Cardiac fibroblast (primary cell): ENCODE data around the gene FIS1.
"Not testable (repeated sequence)": the region's sequence is repeated elsewhere in the genome, so short reads cannot be mapped to it uniquely, and the experiment has no call there.

ENCODE experiments used
- DNase-seq, 2 donors: peaks; one replicate each; pipeline versions ENCODE4 v3.0.0 to v3.0.0-alpha.2; 2010; ENCODE audit warnings: low read depth in 2 of 2
- H3K4me3 ChIP-seq, 2 donors: replicated peaks in 1 of 2; 1 replicate in 1 of 2; 2 replicates in 1 of 2; pipeline ENCODE4 v1.5.1; 2011; ENCODE audit warnings: low read depth in 2 of 2, low read length in 2 of 2, mild to moderate bottlenecking in 2 of 2, moderate library complexity in 1 of 2
- CTCF ChIP-seq: IDR thresholded peaks from one replicate; pipeline ENCODE4 v1.5.1; 2011; ENCODE audit warnings: low read depth, mild to moderate bottlenecking, low read length, inconsistent platforms

Gene FIS1

GRCh38 chr7:101202603-101202918 lies 42.3 kb downstream of the FIS1 start:
- no peak overlapping the region for H3K4me3 ChIP-seq
- DNase-seq = no peak
- TF ChIP-seq CTCF = no peak

GRCh38 chr7:101201695-101202602 lies 42.9 kb downstream of the FIS1 start:
- no peak for TF ChIP-seq CTCF
- H3K4me3 ChIP-seq = no peak overlapping the region

GRCh38 chr7:101200862-101201599 lies 43.9 kb downstream of the FIS1 start, which contains the start of gene MOGAT3:
Gene MOGAT3 (minus strand): TSS chr7:101201036. CDS start chr7:101200854, 182 bp downstream.
- H3K4me3 ChIP-seq = no peak within 1 kb of the TSS
- TF ChIP-seq CTCF = no peak
- DNase-seq = no peak

More at GRCh38 chr7:101201695-101202602, 42.9 kb downstream of the FIS1 start:
- DNase-seq = no peak

GRCh38 chr7:101200504-101200861 lies 44.4 kb downstream of the FIS1 start:
- no peak for TF ChIP-seq CTCF
- DNase-seq = no peak
- no peak overlapping the region for H3K4me3 ChIP-seq

GRCh38 chr7:101199522-101199921 lies 45.4 kb downstream of the FIS1 start:
- DNase-seq, H3K4me3 ChIP-seq: not testable (repeated sequence)

DNA sequence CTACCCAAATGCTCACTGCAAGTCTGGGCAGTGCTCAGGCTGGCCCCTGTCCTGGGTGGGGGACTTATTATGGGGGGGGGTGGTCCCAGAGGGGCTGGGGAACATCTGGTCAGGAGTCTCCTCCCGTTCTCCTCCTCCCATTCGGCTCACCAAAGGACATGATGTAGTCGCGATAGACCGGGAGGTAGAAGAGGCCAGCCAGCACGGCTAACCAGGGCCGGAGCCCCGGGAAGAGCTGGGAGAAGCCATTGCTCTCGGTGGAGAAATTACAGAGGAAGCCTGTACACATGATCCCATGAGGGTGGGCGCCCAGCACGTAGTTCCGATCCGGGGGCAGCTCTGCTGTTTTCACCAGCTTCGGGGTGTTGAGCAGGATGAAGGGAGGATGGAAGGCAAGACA lies 46.4 kb downstream of the FIS1 start:
- no peak for DNase-seq
- no peak for TF ChIP-seq CTCF

DNA sequence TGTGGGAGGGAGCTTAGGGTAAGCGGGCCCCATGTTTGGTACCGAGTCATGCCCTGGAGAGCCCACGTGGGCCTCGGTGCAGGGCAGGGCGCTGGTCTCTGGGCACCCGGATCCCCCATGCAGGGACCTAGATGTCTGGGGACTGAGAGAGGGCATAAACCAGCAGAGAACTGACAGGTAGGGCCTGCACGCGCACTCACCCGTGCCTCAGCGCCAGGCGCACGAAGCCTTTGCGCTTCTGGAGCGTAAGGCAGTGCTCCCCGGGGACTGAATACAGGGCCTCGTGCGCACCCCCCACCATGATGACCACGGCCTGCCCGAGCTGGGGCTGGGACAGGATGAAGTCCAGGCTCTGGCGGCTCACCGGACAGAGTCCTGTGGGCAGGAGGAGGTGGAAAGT lies 46.9 kb downstream of the FIS1 start:
- no peak overlapping the region for H3K4me3 ChIP-seq
- no peak for DNase-seq
- TF ChIP-seq CTCF = no peak

More for the DNA sequence above, 46.4 kb downstream of the FIS1 start:
- no peak overlapping the region for H3K4me3 ChIP-seq
